Measurements from ENCODE around the gene URAD.

The URAD gene

GRCh38 chr13:27956576-27957300 is 31.8 kb downstream of the URAD start:
- no peak for DNase-seq (ENCODE audit: low spot score)

GRCh38 chr13:27955014-27955591 is 33.4 kb downstream of the URAD start:
- DNase-seq (ENCODE audit: low spot score), result no peak

GRCh38 chr13:27954406-27954851 is 34.1 kb downstream of the URAD start:
- DNase-seq (ENCODE audit: low spot score), result no peak

GRCh38 chr13:27953676-27954405 is 34.7 kb downstream of the URAD start:
- DNase-seq (ENCODE audit: low spot score), result peak; percentile 85

- DNase-seq (ENCODE audit: low spot score), result no peak
Observed at GRCh38 chr13:27952876-27953675, 35.4 kb downstream of the URAD start.

GRCh38 chr13:27942972-27943371 is 45.5 kb downstream of the URAD start:
- no peak for DNase-seq (ENCODE audit: low spot score)

- DNase-seq (ENCODE audit: low spot score), result no peak
Observed at GRCh38 chr13:27933580-27934328, 54.7 kb downstream of the URAD start.

- no peak for DNase-seq (ENCODE audit: low spot score)
Observed at GRCh38 chr13:27933118-27933517, 55.4 kb downstream of the URAD start.

GRCh38 chr13:27929868-27930267 is 58.6 kb downstream of the URAD start:
- DNase-seq (ENCODE audit: low spot score), result no peak

GRCh38 chr13:27928805-27929753 is 59.4 kb downstream of the URAD start:
- no peak for DNase-seq (ENCODE audit: low spot score)

- no peak for DNase-seq (ENCODE audit: low spot score)
Observed at GRCh38 chr13:27928353-27928804, 60.1 kb downstream of the URAD start.

Measured in germinal center (tissue), 1 donor.